ENCODE measurements around the gene PSMC5.

DNA sequence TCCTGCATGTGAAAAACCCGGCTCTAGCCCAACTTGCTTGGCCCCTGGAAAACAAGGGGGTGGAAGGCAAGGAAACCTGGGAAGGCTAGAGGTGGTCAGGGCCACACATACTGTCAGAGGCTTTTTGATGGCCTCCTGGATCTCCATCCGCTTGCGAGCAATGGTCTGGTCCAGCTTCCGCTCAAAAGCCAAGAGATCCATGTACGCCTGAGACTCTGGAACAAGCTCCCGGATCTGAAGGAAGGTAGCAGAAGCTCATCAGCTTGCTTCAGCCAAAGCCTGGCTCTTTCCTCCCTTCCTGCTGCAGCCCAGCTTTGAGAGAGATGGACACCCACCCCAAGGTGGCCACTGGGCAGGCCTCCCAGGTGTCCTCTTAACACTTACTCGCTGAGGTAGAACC is 9.6 kb downstream of the PSMC5 start:
- TF ChIP-seq, protein P1, sequence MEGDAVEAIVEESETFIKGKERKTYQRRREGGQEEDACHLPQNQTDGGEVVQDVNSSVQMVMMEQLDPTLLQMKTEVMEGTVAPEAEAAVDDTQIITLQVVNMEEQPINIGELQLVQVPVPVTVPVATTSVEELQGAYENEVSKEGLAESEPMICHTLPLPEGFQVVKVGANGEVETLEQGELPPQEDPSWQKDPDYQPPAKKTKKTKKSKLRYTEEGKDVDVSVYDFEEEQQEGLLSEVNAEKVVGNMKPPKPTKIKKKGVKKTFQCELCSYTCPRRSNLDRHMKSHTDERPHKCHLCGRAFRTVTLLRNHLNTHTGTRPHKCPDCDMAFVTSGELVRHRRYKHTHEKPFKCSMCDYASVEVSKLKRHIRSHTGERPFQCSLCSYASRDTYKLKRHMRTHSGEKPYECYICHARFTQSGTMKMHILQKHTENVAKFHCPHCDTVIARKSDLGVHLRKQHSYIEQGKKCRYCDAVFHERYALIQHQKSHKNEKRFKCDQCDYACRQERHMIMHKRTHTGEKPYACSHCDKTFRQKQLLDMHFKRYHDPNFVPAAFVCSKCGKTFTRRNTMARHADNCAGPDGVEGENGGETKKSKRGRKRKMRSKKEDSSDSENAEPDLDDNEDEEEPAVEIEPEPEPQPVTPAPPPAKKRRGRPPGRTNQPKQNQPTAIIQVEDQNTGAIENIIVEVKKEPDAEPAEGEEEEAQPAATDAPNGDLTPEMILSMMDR (IDR thresholded peaks at IDR 0.05) = no peak
- TF ChIP-seq POLR2A (IDR thresholded peaks at IDR 0.05) = no peak
